Coronary artery (tissue), 2 donors: Measurements from ENCODE around the gene RNF31.
A peak's percentile ranks its signal among the peaks of the same experiment; 100 is the strongest.

Experiments
- DNase-seq: peaks from one replicate; pipeline ENCODE4 v3.0.0-alpha.2; 2017; ENCODE audit warnings: low spot score
- H3K27ac ChIP-seq, 2 donors: fragments of 200-600 bp; sonication (generic); one replicate each; pipeline ENCODE4 v1.5.1; 2016 to 2019
- H3K4me3 ChIP-seq: fragments of 200-600 bp; sonication (generic); 2 replicates; pipeline ENCODE4 v1.5.1; 2016; ENCODE audit warnings: mild to moderate bottlenecking, moderate library complexity
- CTCF ChIP-seq: fragments of 200-600 bp; sonication (generic); IDR thresholded peaks from one replicate; pipeline ENCODE4 v1.5.1; 2019; ENCODE audit warnings: antibody characterized with exemption

The RNF31 gene

GRCh38 chr14:24185026-24185425 is 37.7 kb downstream of the RNF31 start:
- Histone ChIP-seq H3K4me3 (no peak overlapping the region), H3K27ac (no peak overlapping the region)
- DNase-seq: no peak
- no peak for TF ChIP-seq CTCF

GRCh38 chr14:24185741-24186140 is 38.4 kb downstream of the RNF31 start:
- no peak overlapping the region for H3K4me3 ChIP-seq

GRCh38 chr14:24186831-24187538 is 39.7 kb downstream of the RNF31 start:
- no peak for TF ChIP-seq CTCF
- peak overlapping the region; percentile 90 for H3K4me3 ChIP-seq
- no peak for DNase-seq
- no peak overlapping the region for H3K27ac ChIP-seq

More at GRCh38 chr14:24185741-24186140, 38.4 kb downstream of the RNF31 start:
- no peak overlapping the region for H3K27ac ChIP-seq
- no peak for TF ChIP-seq CTCF
- no peak for DNase-seq

GRCh38 chr14:24187539-24187915 is 40.2 kb downstream of the RNF31 start:
- H3K4me3 ChIP-seq: peak overlapping the region; percentile 90
- H3K27ac ChIP-seq: peak overlapping the region in 1 of 2 donors; percentile 88
- no peak for TF ChIP-seq CTCF
- peak; percentile 72 for DNase-seq

DNA sequence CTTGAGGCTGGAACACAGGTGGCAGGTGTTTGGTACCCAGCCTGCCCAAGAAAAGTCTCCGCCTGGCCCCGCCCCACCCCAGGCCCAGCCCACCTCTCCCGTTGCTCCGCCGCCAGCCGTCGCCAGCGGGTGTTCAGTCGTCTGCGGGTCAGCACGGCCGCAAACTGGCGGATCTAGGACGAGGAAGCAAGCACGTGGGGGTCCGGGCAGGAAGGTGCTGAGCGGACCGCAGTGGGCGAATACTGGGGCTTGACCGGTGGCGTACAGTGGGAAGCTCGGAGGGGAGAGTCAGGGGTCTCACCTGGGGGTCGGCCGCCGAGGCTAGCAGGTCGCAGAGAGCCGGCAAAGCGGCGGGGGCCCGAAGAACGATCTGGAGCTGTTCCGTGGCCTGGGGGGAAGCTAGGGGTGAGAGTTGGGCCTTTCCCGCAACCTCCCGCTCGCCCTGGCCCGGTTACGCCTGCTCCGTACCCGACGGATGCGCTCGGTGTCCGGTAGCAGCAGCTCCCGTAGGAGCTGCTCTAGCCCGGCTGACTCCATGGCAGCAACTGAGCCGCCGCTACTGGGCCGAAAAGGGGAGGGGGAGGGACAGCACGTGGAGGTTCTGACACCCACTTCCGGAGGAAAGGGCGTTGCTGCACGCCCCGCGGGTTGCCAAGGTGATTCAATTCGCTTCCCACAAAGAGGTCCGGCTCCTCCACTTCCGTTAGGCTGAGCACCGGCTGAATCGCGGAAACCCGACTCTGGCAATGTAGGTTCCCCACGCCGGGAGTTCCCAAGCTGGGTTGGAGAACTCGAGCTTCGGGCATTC is 41.2 kb downstream of the RNF31 start, which contains the start of gene IPO4:
TSS of gene IPO4 (minus strand) at position 566 of the 808 bp plus-strand sequence. CDS start at position 537, 29 bp downstream.
- peak; percentile 98 for DNase-seq
- Histone ChIP-seq H3K4me3 (peak within 1 kb of the TSS; percentile 90), H3K27ac (peak within 1 kb of the TSS; percentile 30 to 88)
- no peak for TF ChIP-seq CTCF

GRCh38 chr14:24189059-24189375 is 41.7 kb downstream of the RNF31 start:
- Histone ChIP-seq H3K27ac (peak overlapping the region in 1 of 2 donors; percentile 88), H3K4me3 (peak overlapping the region; percentile 90)
- TF ChIP-seq CTCF: no peak
- DNase-seq: no peak
